ENCODE data around the gene SEMA3D. TPM values are rescaled to one million over a fixed set of nuclear protein-coding genes. Genes with fewer than 3 reads are reported as not detected.

Gene SEMA3D
- total and polyA plus RNA-seq, 9 donors, result 0.75 to 6.1 (median 3.0) TPM

- TF ChIP-seq CTCF (IDR thresholded peaks at IDR 0.05), result no peak
- TF ChIP-seq EP300 (IDR thresholded peaks at IDR 0.05), result no peak
- no peak for TF ChIP-seq POLR2A (IDR thresholded peaks at IDR 0.05)
- no peak for DNase-seq
- no peaks in the 10 kb centered on the region for H3K36me3 ChIP-seq
- H3K4me1 ChIP-seq (ENCODE audit: insufficient read depth), result no peaks in the 10 kb centered on the region
- no peaks in the 10 kb centered on the region for H3K27me3 ChIP-seq
- H3K4me3 ChIP-seq, result no peak overlapping the region
- no peak overlapping the region for H3K27ac ChIP-seq
- no peaks in the 10 kb centered on the region for H3K9me3 ChIP-seq
- intact Hi-C loops (cut with DNase I), result no loop called here
- WGBS, 3 donors, result 77 to 92% (median 83%) methylated on average over 1 of the region's 1 CpG
These were observed 26.6 kb upstream of the SEMA3D start for GRCh38 chr7:85213500-85213899.

GRCh38 chr7:85205754-85206153 lies 18.9 kb upstream of the SEMA3D start:
- Histone ChIP-seq H3K4me3 (no peak overlapping the region), H3K36me3 (no peaks in the 10 kb centered on the region), H3K27me3 (no peaks in the 10 kb centered on the region), H3K4me1 (ENCODE audit: insufficient read depth) (no peaks in the 10 kb centered on the region), H3K9me3 (no peaks in the 10 kb centered on the region), H3K27ac (no peak overlapping the region)
- DNase-seq, result no peak
- TF ChIP-seq EP300 (IDR thresholded peaks at IDR 0.05), result no peak
- no peak for TF ChIP-seq CTCF (IDR thresholded peaks at IDR 0.05)
- no peak for TF ChIP-seq POLR2A (IDR thresholded peaks at IDR 0.05)
- WGBS, 3 donors, result 66 to 73% (median 72%) methylated on average over 2 of the region's 2 CpGs
- intact Hi-C loops (cut with DNase I), result no loop called here

GRCh38 chr7:85204496-85204895 lies 17.6 kb upstream of the SEMA3D start:
- TF ChIP-seq EP300 (IDR thresholded peaks at IDR 0.05), result no peak
- no peak for TF ChIP-seq POLR2A (IDR thresholded peaks at IDR 0.05)
- no peak for TF ChIP-seq CTCF (IDR thresholded peaks at IDR 0.05)
- Histone ChIP-seq H3K4me3 (no peak overlapping the region), H3K4me1 (ENCODE audit: insufficient read depth) (no peaks in the 10 kb centered on the region), H3K36me3 (no peaks in the 10 kb centered on the region), H3K27ac (no peak overlapping the region), H3K9me3 (no peaks in the 10 kb centered on the region), H3K27me3 (no peaks in the 10 kb centered on the region)
- DNase-seq, result no peak
- WGBS, 3 donors, result 41 to 44% (median 41%) methylated on average over 2 of the region's 2 CpGs
- intact Hi-C loops (cut with DNase I), result no loop called here

- H3K4me3 ChIP-seq, result no peak overlapping the region
- H3K27me3 ChIP-seq, result no peaks in the 10 kb centered on the region
- no peak overlapping the region for H3K27ac ChIP-seq
- TF ChIP-seq POLR2A (IDR thresholded peaks at IDR 0.05) (no peak), EP300 (IDR thresholded peaks at IDR 0.05) (no peak), CTCF (IDR thresholded peaks at IDR 0.05) (no peak)
- DNase-seq, result no peak
- 73 to 80% (median 76%) methylated on average over 2 of the region's 2 CpGs for WGBS, 3 donors
- no peaks in the 10 kb centered on the region for H3K9me3 ChIP-seq
- H3K36me3 ChIP-seq, result no peaks in the 10 kb centered on the region
- intact Hi-C loops (cut with DNase I), result no loop called here
- no peaks in the 10 kb centered on the region for H3K4me1 ChIP-seq (ENCODE audit: insufficient read depth)
These were observed 17.2 kb upstream of the SEMA3D start for GRCh38 chr7:85204061-85204460.

GRCh38 chr7:85201209-85201608 lies 14.4 kb upstream of the SEMA3D start:
- WGBS, 3 donors, result 92 to 94% (median 93%) methylated on average over 2 of the region's 2 CpGs
- Histone ChIP-seq H3K4me3 (no peak overlapping the region), H3K27ac (no peak overlapping the region), H3K27me3 (no peaks in the 10 kb centered on the region), H3K4me1 (ENCODE audit: insufficient read depth) (no peaks in the 10 kb centered on the region), H3K9me3 (no peaks in the 10 kb centered on the region), H3K36me3 (no peaks in the 10 kb centered on the region)
- DNase-seq, result no peak
- intact Hi-C loops (cut with DNase I), result no loop called here
- no peak for TF ChIP-seq POLR2A (IDR thresholded peaks at IDR 0.05)
- no peak for TF ChIP-seq CTCF (IDR thresholded peaks at IDR 0.05)
- no peak for TF ChIP-seq EP300 (IDR thresholded peaks at IDR 0.05)
